Nephron (organoid): ENCODE results near the gene PDE4D.
"Not testable (repeated sequence)": the region's sequence is repeated elsewhere in the genome, so short reads cannot be mapped to it uniquely, and the experiment has no call there.

Experiments used
- H3K27ac Mint-ChIP-seq, 3 experiments: 2 replicates each; pipeline ENCODE4 v1.8.0; 2020; ENCODE audit warnings: mixed read lengths in 3 of 3, mild to moderate bottlenecking in 2 of 3, moderate library complexity in 1 of 3
- H3K27me3 Mint-ChIP-seq: 2 replicates; pipeline ENCODE4 v1.8.0; 2021; ENCODE audit warnings: low read depth, mild to moderate bottlenecking, moderate library complexity, mixed read lengths
- H3K36me3 Mint-ChIP-seq: 2 replicates; pipeline ENCODE4 v1.8.0; 2020; ENCODE audit warnings: low read depth, mixed read lengths
- H3K4me1 Mint-ChIP-seq: 2 replicates; pipeline ENCODE4 v1.8.0; 2020; ENCODE audit warnings: mixed read lengths
- H3K4me3 Mint-ChIP-seq, 3 experiments: 2 replicates each; pipeline ENCODE4 v1.8.0; 2020; ENCODE audit warnings: mild to moderate bottlenecking in 3 of 3, mixed read lengths in 3 of 3, moderate library complexity in 2 of 3
- H3K9me3 Mint-ChIP-seq: 2 replicates; pipeline ENCODE4 v1.8.0; 2020; ENCODE audit warnings: mixed read lengths
- CTCF ChIP-seq, 3 experiments: fragments of 200-600 bp; sonication (generic); IDR thresholded peaks; one replicate each; pipeline ENCODE4 v1.5.0; 2021; ENCODE audit warnings: antibody characterized with exemption in 3 of 3; ENCODE audit not compliant: unreplicated experiment in 3 of 3

The PDE4D gene

GRCh38 chr5:58965677-58966414 lies 927.7 kb downstream of the PDE4D start:
- Mint-ChIP-seq H3K9me3 (no peaks in the 10 kb centered on the region), H3K4me3 (no peak overlapping the region), H3K4me1 (no peaks in the 10 kb centered on the region), H3K36me3 (no peaks in the 10 kb centered on the region), H3K27ac (no peak overlapping the region), H3K27me3 (no peaks in the 10 kb centered on the region)
- TF ChIP-seq CTCF (IDR thresholded peaks at IDR 0.05; ENCODE audit: unreplicated experiment in 3 of 3) = no peak

GRCh38 chr5:58963821-58964220 lies 929.7 kb downstream of the PDE4D start:
- Mint-ChIP-seq H3K9me3 (no peaks in the 10 kb centered on the region), H3K27ac (peak overlapping the region; percentile 77 to 80 (median 80)), H3K27me3 (no peaks in the 10 kb centered on the region), H3K4me1 (no peaks in the 10 kb centered on the region), H3K4me3 (no peak overlapping the region), H3K36me3 (no peaks in the 10 kb centered on the region)
- no peak for TF ChIP-seq CTCF (IDR thresholded peaks at IDR 0.05; ENCODE audit: unreplicated experiment in 3 of 3)

GRCh38 chr5:58963361-58963760 lies 930.2 kb downstream of the PDE4D start:
- no peaks in the 10 kb centered on the region for H3K27me3 Mint-ChIP-seq

GRCh38 chr5:58961631-58962280 lies 931.8 kb downstream of the PDE4D start:
- Mint-ChIP-seq H3K27me3 (no peaks in the 10 kb centered on the region), H3K4me1 (no peaks in the 10 kb centered on the region), H3K4me3 (no peak overlapping the region), H3K9me3 (no peaks in the 10 kb centered on the region), H3K27ac (peak overlapping the region in 1 of 3 experiments; percentile 85), H3K36me3 (no peaks in the 10 kb centered on the region)
- no peak for TF ChIP-seq CTCF (IDR thresholded peaks at IDR 0.05; ENCODE audit: unreplicated experiment in 3 of 3)

More at GRCh38 chr5:58963361-58963760, 930.2 kb downstream of the PDE4D start:
- H3K4me3 Mint-ChIP-seq = no peak overlapping the region
- TF ChIP-seq CTCF (IDR thresholded peaks at IDR 0.05; ENCODE audit: unreplicated experiment in 3 of 3) = no peak
- H3K36me3 Mint-ChIP-seq = no peaks in the 10 kb centered on the region
- no peaks in the 10 kb centered on the region for H3K9me3 Mint-ChIP-seq
- peak overlapping the region; percentile 77 to 85 (median 80) for H3K27ac Mint-ChIP-seq
- H3K4me1 Mint-ChIP-seq = no peaks in the 10 kb centered on the region

GRCh38 chr5:58958701-58959100 lies 934.8 kb downstream of the PDE4D start:
- no peak overlapping the region for H3K4me3 Mint-ChIP-seq
- H3K27ac Mint-ChIP-seq = no peak overlapping the region
- H3K36me3 Mint-ChIP-seq = no peaks in the 10 kb centered on the region
- peaks cover under 1% of the 10 kb centered on the region for H3K27me3 Mint-ChIP-seq
- peaks cover 3% of the 10 kb centered on the region for H3K9me3 Mint-ChIP-seq
- TF ChIP-seq CTCF (IDR thresholded peaks at IDR 0.05; ENCODE audit: unreplicated experiment in 3 of 3) = no peak
- no peaks in the 10 kb centered on the region for H3K4me1 Mint-ChIP-seq

- not testable (repeated sequence) for H3K4me1 Mint-ChIP-seq, H3K4me3 Mint-ChIP-seq, H3K9me3 Mint-ChIP-seq, H3K27ac Mint-ChIP-seq, H3K36me3 Mint-ChIP-seq, H3K27me3 Mint-ChIP-seq
Measured at GRCh38 chr5:58953218-58953617, 940.3 kb downstream of the PDE4D start.
